Articular chondrocyte of knee joint (primary cell): ENCODE measurements around the gene RNF187. TPM values are rescaled to one million over a fixed set of nuclear protein-coding genes. Genes with fewer than 3 reads are reported as not detected.

Source experiments
- small RNA-seq: library from RNA; depleted of rRNA; stranded (forward); fragments of <200 nt; gene quantifications from one replicate; pipeline ENCODE3, GENCODE V24; 2012
- total RNA-seq: library from RNA; depleted of rRNA; stranded (reverse); fragments of >200 nt; gene quantifications from 2 replicates; pipeline ENCODE4 v1.2.3, GENCODE V29; 2012

The RNF187 gene
- 36.5 and 39.6 TPM in 2 replicates for total RNA-seq

DNA sequence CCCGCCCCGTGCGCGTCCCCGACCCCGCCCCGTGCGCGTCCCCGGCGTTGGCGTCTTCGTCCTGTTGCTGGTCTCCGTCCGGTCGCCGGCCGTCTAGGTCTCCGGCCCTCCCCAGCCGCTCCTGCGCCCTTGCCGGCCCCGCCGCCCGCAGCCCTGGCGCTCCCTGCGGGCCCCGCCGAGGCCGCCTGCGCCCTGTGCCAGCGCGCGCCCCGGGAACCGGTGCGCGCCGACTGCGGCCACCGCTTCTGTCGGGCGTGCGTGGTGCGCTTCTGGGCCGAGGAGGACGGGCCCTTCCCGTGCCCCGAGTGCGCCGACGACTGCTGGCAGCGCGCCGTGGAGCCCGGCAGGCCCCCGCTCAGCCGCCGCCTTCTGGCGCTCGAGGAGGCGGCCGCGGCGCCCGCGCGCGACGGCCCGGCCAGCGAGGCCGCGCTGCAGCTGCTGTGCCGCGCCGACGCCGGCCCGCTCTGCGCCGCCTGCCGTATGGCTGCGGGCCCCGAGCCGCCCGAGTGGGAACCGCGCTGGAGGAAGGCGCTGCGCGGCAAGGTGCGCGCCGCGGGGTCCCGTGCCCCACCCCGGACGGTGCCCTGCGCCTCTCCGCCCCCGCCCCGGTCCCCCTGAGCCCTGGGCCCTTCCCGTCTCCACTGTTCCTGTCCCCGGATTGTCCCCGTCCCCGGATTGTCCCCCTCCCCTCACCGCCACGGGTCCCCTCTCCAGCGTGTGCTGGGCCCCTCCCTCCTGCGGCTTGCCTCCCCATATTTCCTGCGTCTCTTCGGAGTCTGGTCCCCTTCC is at the start of gene RNF187:
Gene RNF187 (plus strand): TSS at position 47 of the 789 bp plus-strand sequence.

Small RNA genes lying within 50 kb of the gene (small RNA-seq; reads per million reads assigned to genes)
- not detected for gene MIR4666A

Other genes starting within 250 kb of the RNF187 start
- 12.2 and 13.5 TPM in 2 replicates for gene TRIM11, start 80.5 kb upstream of the RNF187 start, total RNA-seq
- 0.13 TPM in 1 of 2 replicates, not detected in the other for gene TRIM17, start 70.5 kb upstream of the RNF187 start, total RNA-seq
- 18.2 and 25.9 TPM in 2 replicates for gene RHOU, start 248.1 kb downstream of the RNF187 start, total RNA-seq